CD4-positive, alpha-beta T cell treated with Interleukin-6 at 100 ng/mL for 8 hours (primary cell): Measurements from ENCODE around the gene SELPLG.
"Not testable (repeated sequence)": the region's sequence is repeated elsewhere in the genome, so short reads cannot be mapped to it uniquely, and the experiment has no call there.

Source experiments
- DNase-seq: peaks from one replicate; pipeline ENCODE4 v3.0.0-alpha.2; 2020; ENCODE audit warnings: mixed read lengths, low spot score

SELPLG gene

GRCh38 chr12:108655812-108656175, 22.1 kb upstream of the SELPLG start:
- DNase-seq, result not testable (repeated sequence)

- DNase-seq, result not testable (repeated sequence)
Observed at GRCh38 chr12:108654622-108655021, 20.9 kb upstream of the SELPLG start.

- DNase-seq, result no peak
Observed at GRCh38 chr12:108653922-108654321, 20.2 kb upstream of the SELPLG start.

- no peak for DNase-seq
Observed at GRCh38 chr12:108653082-108653516, 19.4 kb upstream of the SELPLG start.

- DNase-seq, result no peak
Observed at GRCh38 chr12:108650083-108650482, 16.4 kb upstream of the SELPLG start.

GRCh38 chr12:108649669-108650068, 16.0 kb upstream of the SELPLG start:
- DNase-seq, result no peak

- DNase-seq, result no peak
Observed at GRCh38 chr12:108649126-108649525, 15.4 kb upstream of the SELPLG start.

GRCh38 chr12:108648371-108648770, 14.7 kb upstream of the SELPLG start:
- no peak for DNase-seq

GRCh38 chr12:108647585-108648287, 14.0 kb upstream of the SELPLG start:
- no peak for DNase-seq

GRCh38 chr12:108646600-108647579, 13.2 kb upstream of the SELPLG start:
- DNase-seq, result no peak

- DNase-seq, result no peak
Observed at GRCh38 chr12:108645686-108646599, 12.2 kb upstream of the SELPLG start.

- DNase-seq, result no peak
Observed at GRCh38 chr12:108644811-108645120, 11.1 kb upstream of the SELPLG start.

GRCh38 chr12:108643941-108644810, 10.5 kb upstream of the SELPLG start:
- no peak for DNase-seq

- no peak for DNase-seq
Observed at GRCh38 chr12:108642899-108643654, 9.4 kb upstream of the SELPLG start.

GRCh38 chr12:108642269-108642870, 8.7 kb upstream of the SELPLG start:
- DNase-seq, result no peak

GRCh38 chr12:108641446-108642268, 8.0 kb upstream of the SELPLG start:
- no peak for DNase-seq

GRCh38 chr12:108640802-108641445, 7.2 kb upstream of the SELPLG start:
- DNase-seq, result no peak

GRCh38 chr12:108638997-108639822, 5.5 kb upstream of the SELPLG start:
- no peak for DNase-seq
